ENCODE measurements around the gene FAM236D. TPM values are rescaled to one million over a fixed set of nuclear protein-coding genes. Genes with fewer than 3 reads are reported as not detected.

The FAM236D gene
- not detected in 5 replicates for total RNA-seq (2022; extraction: Qiagen RNA extraction)

GRCh38 chrX:72808110-72808509 is at the start of gene FAM236D:
TSS of gene FAM236D (minus strand) at chrX:72808210. CDS start at chrX:72808110, 100 bp downstream.

GRCh38 chrX:72782560-72782959 is 25.4 kb downstream of the FAM236D start, which contains the start of gene FAM236B:
TSS of gene FAM236B (minus strand) at chrX:72782660. CDS start at chrX:72782560, 100 bp downstream.

GRCh38 chrX:72776653-72777466 is 31.1 kb downstream of the FAM236D start, which contains the start of gene DMRTC1B:
TSS of gene DMRTC1B (plus strand) at chrX:72776890. CDS start at chrX:72845136, 68,246 bp downstream.

Other genes starting within 250 kb of the FAM236D start
- gene HDAC8, start 235.4 kb downstream of the FAM236D start, total RNA-seq (2022; extraction: Qiagen RNA extraction), result 22.8 to 26.8 TPM (median 24.9 TPM) in 5 replicates
- 23.5 to 33.3 TPM (median 30.8 TPM) in 5 replicates for gene PHKA1, start 93.9 kb downstream of the FAM236D start, total RNA-seq (2022; extraction: Qiagen RNA extraction)
- not detected in 5 replicates for gene DMRTC1B, start 31.3 kb downstream of the FAM236D start, total RNA-seq (2022; extraction: Qiagen RNA extraction)
- not detected in 5 replicates for gene FAM236B, start 25.6 kb downstream of the FAM236D start, total RNA-seq (2022; extraction: Qiagen RNA extraction)
- gene FAM236C, start 104.4 kb upstream of the FAM236D start, total RNA-seq (2022; extraction: Qiagen RNA extraction), result not detected in 5 replicates
- not detected in 5 replicates for gene FAM236A, start 130.0 kb upstream of the FAM236D start, total RNA-seq (2022; extraction: Qiagen RNA extraction)
- not detected in 5 replicates for gene DMRTC1, start 135.6 kb upstream of the FAM236D start, total RNA-seq (2022; extraction: Qiagen RNA extraction)
- gene PABPC1L2B, start 194.7 kb upstream of the FAM236D start, total RNA-seq (2022; extraction: Qiagen RNA extraction), result not detected in 5 replicates